Epidermal melanocyte (primary cell): Measurements from ENCODE around the gene ICA1L.
A peak's percentile ranks its signal among the peaks of the same experiment; 100 is the strongest.
"Not testable (repeated sequence)": the region's sequence is repeated elsewhere in the genome, so short reads cannot be mapped to it uniquely, and the experiment has no call there.

Experiments used
- DNase-seq: peaks from one replicate; pipeline ENCODE4 v3.0.0; 2011; ENCODE audit warnings: low spot score; ENCODE audit not compliant: insufficient read length

ICA1L gene

GRCh38 chr2:202871300-202872141, at the start of gene ICA1L:
Gene ICA1L (minus strand): TSS chr2:202871766. CDS start chr2:202829009, 42,757 bp downstream.
- DNase-seq, result no peak

GRCh38 chr2:202918860-202919259, 47.3 kb upstream of the ICA1L start:
- no peak for DNase-seq

- DNase-seq, result not testable (repeated sequence)
These were observed 41.0 kb upstream of the ICA1L start for GRCh38 chr2:202912342-202913201.

- DNase-seq, result peak; percentile 93
These were observed 40.2 kb upstream of the ICA1L start, which contains the start of the genes CARF and WDR12 for GRCh38 chr2:202911512-202912341. Gene CARF (plus strand): TSS chr2:202912275. CDS start chr2:202941903, 29,628 bp downstream. Gene WDR12 (minus strand): TSS chr2:202911673. CDS start chr2:202911476, 197 bp downstream.

- no peak for DNase-seq
These were observed 39.6 kb upstream of the ICA1L start for GRCh38 chr2:202911203-202911511.

GRCh38 chr2:202910698-202911097, 39.1 kb upstream of the ICA1L start:
- DNase-seq, result no peak

- not testable (repeated sequence) for DNase-seq
These were observed 38.7 kb upstream of the ICA1L start for GRCh38 chr2:202910250-202910649.

GRCh38 chr2:202909394-202910192, 38.0 kb upstream of the ICA1L start:
- DNase-seq, result no peak

GRCh38 chr2:202908186-202908585, 36.6 kb upstream of the ICA1L start:
- DNase-seq, result no peak

- DNase-seq, result not testable (repeated sequence)
These were observed 33.9 kb upstream of the ICA1L start for GRCh38 chr2:202905507-202905906.

- DNase-seq, result no peak
These were observed 13.6 kb upstream of the ICA1L start for GRCh38 chr2:202885190-202885589.

GRCh38 chr2:202883987-202884675, 12.6 kb upstream of the ICA1L start:
- DNase-seq, result no peak

- DNase-seq, result no peak
These were observed 10.0 kb upstream of the ICA1L start for GRCh38 chr2:202881570-202881969.

GRCh38 chr2:202877699-202878098, 6.1 kb upstream of the ICA1L start:
- no peak for DNase-seq

GRCh38 chr2:202870431-202871299, 901 bp downstream of the ICA1L start:
- DNase-seq, result no peak

- DNase-seq, result no peak
These were observed 9.6 kb downstream of the ICA1L start for GRCh38 chr2:202861987-202862386.

- no peak for DNase-seq
These were observed 13.0 kb downstream of the ICA1L start for GRCh38 chr2:202858601-202859000.

GRCh38 chr2:202849343-202849742, 22.2 kb downstream of the ICA1L start:
- not testable (repeated sequence) for DNase-seq

GRCh38 chr2:202848813-202849212, 22.8 kb downstream of the ICA1L start:
- no peak for DNase-seq
